Body of pancreas (tissue), 4 donors: ENCODE results near the gene POLR1E.

Experiments
- POLR2A ChIP-seq, 3 donors: fragments of 450-650 bp; IDR thresholded peaks; one replicate each; pipeline ENCODE4 v1.6.1; 2016; ENCODE audit warnings: antibody characterized with exemption in 3 of 3, mild to moderate bottlenecking in 2 of 3
- TF ChIP-seq, protein P1 (sequence below), 7 experiments: fragments of 450-650 bp in 4 of 7; fragments of 200-600 bp in 3 of 7; sonication (generic) in 3 of 7; IDR thresholded peaks; one replicate each; pipeline ENCODE4 v1.5.1; 2016 to 2019; ENCODE audit warnings: antibody characterized with exemption in 7 of 7

DNA sequence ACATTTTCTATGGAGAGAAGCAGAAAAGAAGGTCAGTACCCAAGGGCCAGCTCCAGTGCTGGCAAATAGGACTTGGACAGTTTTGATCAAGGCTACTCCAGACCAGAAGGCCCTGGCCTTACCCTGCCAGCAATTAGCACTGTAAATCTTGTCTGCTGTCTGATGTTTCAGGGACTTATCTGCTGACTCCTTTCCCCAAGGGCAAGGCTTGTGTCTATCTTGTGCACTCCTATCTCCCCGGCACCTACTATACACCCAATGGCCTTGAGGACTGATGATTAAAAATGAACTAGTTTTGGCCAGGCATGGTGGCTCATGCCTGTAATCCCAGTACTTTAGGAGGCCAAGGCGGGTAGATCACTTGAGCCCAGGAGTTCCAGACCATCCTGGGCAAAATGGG is 37.2 kb downstream of the POLR1E start:
- TF ChIP-seq, protein P1, sequence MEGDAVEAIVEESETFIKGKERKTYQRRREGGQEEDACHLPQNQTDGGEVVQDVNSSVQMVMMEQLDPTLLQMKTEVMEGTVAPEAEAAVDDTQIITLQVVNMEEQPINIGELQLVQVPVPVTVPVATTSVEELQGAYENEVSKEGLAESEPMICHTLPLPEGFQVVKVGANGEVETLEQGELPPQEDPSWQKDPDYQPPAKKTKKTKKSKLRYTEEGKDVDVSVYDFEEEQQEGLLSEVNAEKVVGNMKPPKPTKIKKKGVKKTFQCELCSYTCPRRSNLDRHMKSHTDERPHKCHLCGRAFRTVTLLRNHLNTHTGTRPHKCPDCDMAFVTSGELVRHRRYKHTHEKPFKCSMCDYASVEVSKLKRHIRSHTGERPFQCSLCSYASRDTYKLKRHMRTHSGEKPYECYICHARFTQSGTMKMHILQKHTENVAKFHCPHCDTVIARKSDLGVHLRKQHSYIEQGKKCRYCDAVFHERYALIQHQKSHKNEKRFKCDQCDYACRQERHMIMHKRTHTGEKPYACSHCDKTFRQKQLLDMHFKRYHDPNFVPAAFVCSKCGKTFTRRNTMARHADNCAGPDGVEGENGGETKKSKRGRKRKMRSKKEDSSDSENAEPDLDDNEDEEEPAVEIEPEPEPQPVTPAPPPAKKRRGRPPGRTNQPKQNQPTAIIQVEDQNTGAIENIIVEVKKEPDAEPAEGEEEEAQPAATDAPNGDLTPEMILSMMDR (IDR thresholded peaks at IDR 0.05) = no peak
- TF ChIP-seq POLR2A (IDR thresholded peaks at IDR 0.05) = no peak
